Astrocyte (in vitro differentiated cells and primary cell): ENCODE results near the gene CLIP2. TPM values are rescaled to one million over a fixed set of nuclear protein-coding genes. Genes with fewer than 3 reads are reported as not detected.

Experiments used
- DNase-seq: peaks from one replicate; pipeline ENCODE4 v3.0.0-alpha.2; 2010; ENCODE audit warnings: low read depth
- FAIRE-seq: peaks from 2 replicates; lab custom pipeline; 2011; peaks lifted over from hg19 to GRCh38; lab: Jason Lieb, UNC
- H2AFZ ChIP-seq: 2 replicates; pipeline ENCODE4 v1.6.0; 2012; ENCODE audit warnings: low read depth, low read length, inconsistent platforms
- H3K27ac ChIP-seq: 2 replicates; pipeline ENCODE4 v1.5.1; 2011; ENCODE audit warnings: low read depth, low read length, inconsistent platforms
- H3K27me3 ChIP-seq: 2 replicates; pipeline ENCODE4 v1.6.0; 2011; ENCODE audit warnings: low read length, inconsistent platforms; ENCODE audit not compliant: insufficient read depth
- H3K36me3 ChIP-seq: 2 replicates; pipeline ENCODE4 v1.5.1; 2011; ENCODE audit warnings: low read length, inconsistent platforms; ENCODE audit not compliant: insufficient read depth
- H3K4me1 ChIP-seq: 2 replicates; pipeline ENCODE4 v1.5.1; 2011; ENCODE audit warnings: low read length, inconsistent platforms; ENCODE audit not compliant: insufficient read depth
- H3K4me2 ChIP-seq: 2 replicates; pipeline ENCODE4 v1.6.0; 2012; ENCODE audit warnings: low read length, inconsistent platforms
- H3K4me3 ChIP-seq: 2 replicates; pipeline ENCODE4 v1.5.1; 2011; ENCODE audit warnings: low read depth, mild to moderate bottlenecking, low read length, inconsistent platforms; ENCODE audit not compliant: insufficient read depth
- H3K79me2 ChIP-seq: 2 replicates; pipeline ENCODE4 v1.6.0; 2012; ENCODE audit warnings: mild to moderate bottlenecking, low read length, inconsistent platforms; ENCODE audit not compliant: insufficient read depth
- H3K9ac ChIP-seq: 2 replicates; pipeline ENCODE4 v1.6.0; 2012; ENCODE audit warnings: mild to moderate bottlenecking, low read length, inconsistent platforms
- H3K9me3 ChIP-seq: 2 replicates; pipeline ENCODE4 v1.5.1; 2012; ENCODE audit warnings: low read depth, mild to moderate bottlenecking, low read length, inconsistent platforms; ENCODE audit not compliant: insufficient read depth
- H4K20me1 ChIP-seq: 2 replicates; pipeline ENCODE4 v1.6.0; 2012; ENCODE audit warnings: low read length, inconsistent platforms; ENCODE audit not compliant: insufficient read depth
- H3K27ac Mint-ChIP-seq: one replicate; pipeline ENCODE4 v1.8.0; 2021; ENCODE audit warnings: mild to moderate bottlenecking, mixed read lengths; ENCODE audit not compliant: unreplicated experiment
- H3K27me3 Mint-ChIP-seq: one replicate; pipeline ENCODE4 v1.8.0; 2021; ENCODE audit warnings: low read depth, mixed read lengths; ENCODE audit not compliant: unreplicated experiment
- H3K36me3 Mint-ChIP-seq: one replicate; pipeline ENCODE4 v1.8.0; 2021; ENCODE audit warnings: low read depth, mixed read lengths; ENCODE audit not compliant: unreplicated experiment
- H3K4me1 Mint-ChIP-seq: one replicate; pipeline ENCODE4 v1.8.0; 2021; ENCODE audit warnings: low read depth, mixed read lengths; ENCODE audit not compliant: unreplicated experiment
- H3K4me3 Mint-ChIP-seq: one replicate; pipeline ENCODE4 v1.8.0; 2021; ENCODE audit warnings: mild to moderate bottlenecking, moderate library complexity, mixed read lengths; ENCODE audit not compliant: unreplicated experiment
- H3K9me3 Mint-ChIP-seq: one replicate; pipeline ENCODE4 v1.8.0; 2021; ENCODE audit warnings: mild to moderate bottlenecking, mixed read lengths; ENCODE audit not compliant: unreplicated experiment
- EZH2 ChIP-seq: IDR thresholded peaks from 2 replicates; pipeline ENCODE4 v1.6.1; 2012; ENCODE audit warnings: mild to moderate bottlenecking, low read length, inconsistent platforms; ENCODE audit not compliant: insufficient read depth
- total RNA-seq: library from RNA; stranded (reverse); gene quantifications from 2 replicates; pipeline ENCODE4 v1.2.1, GENCODE V29; 2021
- TF ChIP-seq, protein P1 (sequence below): IDR thresholded peaks from 2 replicates; pipeline ENCODE4 v1.5.1; 2011; ENCODE audit warnings: low read depth, mild to moderate bottlenecking, inconsistent platforms, low read length, moderate library complexity; ENCODE audit not compliant: insufficient read depth

The CLIP2 gene
- total RNA-seq, 1 donor from 2014 or later, result 31.4 TPM

DNA sequence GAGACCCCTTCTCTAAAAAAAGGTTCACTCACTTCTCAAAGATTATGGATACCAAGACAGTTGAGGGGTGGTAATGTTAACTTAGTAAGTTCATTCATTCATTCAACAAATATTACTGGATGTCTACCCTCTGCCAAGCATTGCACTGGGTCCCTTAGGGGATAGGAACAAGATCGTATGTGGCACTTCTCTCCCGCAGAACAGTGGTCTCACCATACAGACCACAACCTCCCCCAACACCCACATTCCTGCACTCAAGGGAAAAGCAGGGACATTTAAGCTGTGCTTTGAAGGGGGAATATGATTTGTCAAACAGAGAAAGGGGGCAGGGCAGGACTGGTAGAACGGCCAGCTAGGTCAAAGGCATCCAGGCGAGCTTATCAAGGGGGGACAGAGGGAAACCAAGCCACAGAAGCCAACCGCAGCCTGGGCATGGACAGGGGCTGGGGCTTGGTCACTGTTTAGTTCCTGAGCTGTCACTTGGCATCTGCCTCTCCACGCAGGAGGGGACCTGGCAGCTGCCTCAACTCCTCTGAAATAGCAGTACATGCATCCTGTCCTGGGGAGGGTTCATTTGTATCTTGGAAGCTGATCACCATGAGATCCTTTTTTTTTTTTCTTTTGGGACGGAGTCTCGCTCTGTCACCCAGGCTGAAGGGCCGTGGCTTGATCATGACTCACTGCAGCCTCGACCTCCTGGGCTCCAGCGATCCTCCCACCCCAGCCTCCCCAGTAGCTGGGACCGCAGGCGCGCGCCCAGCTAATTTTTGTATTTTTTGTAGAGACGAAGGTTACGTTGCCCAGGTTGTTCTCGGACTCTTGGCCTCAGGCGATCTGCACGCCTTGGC is 949 bp upstream of the CLIP2 start:
- Histone ChIP-seq H3K27ac (no peak overlapping the region), H3K9me3 (no peaks in the 10 kb centered on the region), H3K79me2 (peaks cover 38% of the 10 kb centered on the region), H4K20me1 (peaks cover 35% of the 10 kb centered on the region), H3K4me2 (peak overlapping the region; percentile 86), H3K9ac (peak overlapping the region; percentile 77), H2AFZ (peak overlapping the region; percentile 94), H3K27me3 (no peaks in the 10 kb centered on the region), H3K36me3 (no peaks in the 10 kb centered on the region), H3K4me1 (peaks cover 15% of the 10 kb centered on the region), H3K4me3 (peak overlapping the region; percentile 61)
- Mint-ChIP-seq H3K9me3 (no peaks in the 10 kb centered on the region), H3K36me3 (peaks cover 2% of the 10 kb centered on the region), H3K4me3 (peak overlapping the region; percentile 92), H3K4me1 (peaks cover 6% of the 10 kb centered on the region), H3K27me3 (no peaks in the 10 kb centered on the region), H3K27ac (no peak overlapping the region)
- no peak for DNase-seq
- FAIRE-seq, result no peak
- TF ChIP-seq, protein P1, sequence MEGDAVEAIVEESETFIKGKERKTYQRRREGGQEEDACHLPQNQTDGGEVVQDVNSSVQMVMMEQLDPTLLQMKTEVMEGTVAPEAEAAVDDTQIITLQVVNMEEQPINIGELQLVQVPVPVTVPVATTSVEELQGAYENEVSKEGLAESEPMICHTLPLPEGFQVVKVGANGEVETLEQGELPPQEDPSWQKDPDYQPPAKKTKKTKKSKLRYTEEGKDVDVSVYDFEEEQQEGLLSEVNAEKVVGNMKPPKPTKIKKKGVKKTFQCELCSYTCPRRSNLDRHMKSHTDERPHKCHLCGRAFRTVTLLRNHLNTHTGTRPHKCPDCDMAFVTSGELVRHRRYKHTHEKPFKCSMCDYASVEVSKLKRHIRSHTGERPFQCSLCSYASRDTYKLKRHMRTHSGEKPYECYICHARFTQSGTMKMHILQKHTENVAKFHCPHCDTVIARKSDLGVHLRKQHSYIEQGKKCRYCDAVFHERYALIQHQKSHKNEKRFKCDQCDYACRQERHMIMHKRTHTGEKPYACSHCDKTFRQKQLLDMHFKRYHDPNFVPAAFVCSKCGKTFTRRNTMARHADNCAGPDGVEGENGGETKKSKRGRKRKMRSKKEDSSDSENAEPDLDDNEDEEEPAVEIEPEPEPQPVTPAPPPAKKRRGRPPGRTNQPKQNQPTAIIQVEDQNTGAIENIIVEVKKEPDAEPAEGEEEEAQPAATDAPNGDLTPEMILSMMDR, result no peak
- TF ChIP-seq EZH2, result no peak

DNA sequence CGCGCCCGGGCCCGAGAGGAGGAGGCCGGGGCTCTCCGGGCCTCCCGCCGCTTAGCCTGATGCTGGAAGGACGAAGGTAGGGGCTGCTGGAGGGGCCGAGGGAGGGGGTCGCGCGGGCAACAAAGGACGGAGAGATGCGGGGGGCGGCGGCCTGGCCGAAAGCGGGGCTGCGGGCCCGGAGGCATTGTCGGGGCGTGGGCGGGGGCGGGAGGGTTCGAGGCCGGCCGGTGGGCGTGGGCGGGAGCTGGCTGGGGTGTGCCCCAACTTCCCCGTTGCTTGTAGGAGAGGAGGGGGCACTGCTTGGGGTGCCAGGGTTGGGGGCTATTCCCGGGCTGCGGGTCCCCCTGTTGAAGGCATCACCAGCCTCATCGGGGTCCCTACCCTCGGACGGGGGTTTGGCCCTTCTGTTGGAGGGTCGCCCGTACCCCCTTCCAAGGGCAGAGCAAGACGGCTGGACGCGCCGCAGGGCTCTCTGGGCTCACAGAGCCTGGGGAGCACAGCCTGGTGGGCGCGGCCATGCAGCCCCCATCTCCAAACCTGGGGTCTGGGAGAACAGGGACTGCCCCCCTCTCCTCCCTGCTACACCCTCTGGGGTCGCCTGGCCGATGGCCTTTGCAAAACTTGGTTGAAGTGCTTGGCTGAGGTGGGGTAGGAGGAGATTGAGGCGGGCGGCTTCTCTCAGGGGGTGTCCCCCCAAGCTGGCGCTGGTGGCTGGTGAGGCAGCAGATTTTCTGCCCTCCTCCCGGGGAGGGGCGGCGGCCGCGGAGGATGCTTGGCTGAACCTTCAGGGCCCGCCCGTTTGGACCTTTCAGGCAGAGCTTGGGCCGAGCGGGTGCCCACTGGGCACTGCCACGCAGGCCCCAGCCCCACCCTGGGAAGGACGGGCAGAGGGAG is 699 bp downstream of the CLIP2 start:
- H4K20me1 ChIP-seq, result peaks cover 52% of the 10 kb centered on the region

More for the DNA sequence above, 699 bp downstream of the CLIP2 start:
- TF ChIP-seq EZH2, result no peak
- TF ChIP-seq, protein P1, result no peak
- H3K79me2 ChIP-seq, result peaks cover 53% of the 10 kb centered on the region
- peaks cover 6% of the 10 kb centered on the region for H3K4me1 Mint-ChIP-seq
- H3K4me1 ChIP-seq, result peaks cover 20% of the 10 kb centered on the region
- DNase-seq (no peak), FAIRE-seq (no peak)
- H3K27ac Mint-ChIP-seq, result no peak overlapping the region
- peak overlapping the region; percentile 92 for H3K9ac ChIP-seq
- H2AFZ ChIP-seq, result peak overlapping the region; percentile 47
- peak overlapping the region; percentile 98 for H3K4me2 ChIP-seq
- H3K4me3 ChIP-seq, result peak overlapping the region; percentile 85
- no peaks in the 10 kb centered on the region for H3K9me3 Mint-ChIP-seq
- peak overlapping the region; percentile 64 for H3K27ac ChIP-seq
- no peaks in the 10 kb centered on the region for H3K27me3 Mint-ChIP-seq
- H3K9me3 ChIP-seq, result no peaks in the 10 kb centered on the region
- peak overlapping the region; percentile 87 for H3K4me3 Mint-ChIP-seq
- no peaks in the 10 kb centered on the region for H3K36me3 ChIP-seq
- no peaks in the 10 kb centered on the region for H3K27me3 ChIP-seq
- H3K36me3 Mint-ChIP-seq, result peaks cover 2% of the 10 kb centered on the region
